NB4 (cell line): ENCODE results near the gene DAGLA.

Experiments
- CTCF ChIP-seq: IDR thresholded peaks from one replicate; pipeline ENCODE4 v1.5.1; 2012; ENCODE audit warnings: low read depth, low read length
- POLR2A ChIP-seq: IDR thresholded peaks from 2 replicates; pipeline ENCODE4 v1.6.1; 2011; ENCODE audit warnings: mild to moderate bottlenecking; ENCODE audit not compliant: insufficient read length; ENCODE audit errors: extremely low read depth

GRCh38 chr11:61701242-61701886 is 21.2 kb downstream of the DAGLA start:
- TF ChIP-seq CTCF (peak; percentile 76), POLR2A (no peak)
